ENCODE measurements around the gene RPS6KC1.
"Not testable (repeated sequence)": the region's sequence is repeated elsewhere in the genome, so short reads cannot be mapped to it uniquely, and the experiment has no call there.

RPS6KC1 gene

DNA sequence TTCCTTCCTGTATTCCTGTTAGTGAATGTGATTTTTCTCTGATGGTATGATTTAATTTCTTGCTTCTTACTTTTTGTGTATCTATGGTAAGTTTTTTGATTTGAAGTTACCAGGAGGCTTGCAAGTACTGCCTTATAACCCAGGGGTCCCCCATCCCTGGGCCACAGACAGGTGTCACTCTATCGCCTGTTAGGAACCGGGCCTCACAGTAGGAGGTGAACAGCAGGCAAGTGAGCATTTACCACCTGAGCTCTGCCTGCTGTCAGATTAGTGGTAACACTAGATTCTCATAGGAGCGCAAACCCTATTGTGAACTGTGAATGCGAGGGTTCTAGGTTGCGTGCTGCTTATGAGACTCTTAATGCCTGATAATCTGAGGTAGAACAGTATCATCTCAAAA is 143.3 kb downstream of the RPS6KC1 start:
- no peak overlapping the region for H2AK5ac ChIP-seq (ENCODE audit: low read length)
- peaks cover 0 to 2% of the 10 kb centered on the region in 2 experiments for H3K36me3 ChIP-seq (ENCODE audit: control insufficient read depth in 1 of 2, insufficient read depth in 2 of 2, low read length in 2 of 2)
- H3K4me2 ChIP-seq (ENCODE audit: low read length) = no peak overlapping the region
- no peak overlapping the region for H4K8ac ChIP-seq (ENCODE audit: low read depth, low read length)
- no peak overlapping the region for H3K9ac ChIP-seq (ENCODE audit: low read length)
- no peak overlapping the region for H4K12ac ChIP-seq (ENCODE audit: low read depth, low read length)
- WGBS (ENCODE audit: extremely low coverage, insufficient coverage, insufficient read length) = no CpG with 5 or more reads among the region's 5 CpGs
- no peak overlapping the region for H3K18ac ChIP-seq (ENCODE audit: low read length)
- no peak overlapping the region for H3K4me3 ChIP-seq (ENCODE audit: low read depth, low read length)
- H4K91ac ChIP-seq (ENCODE audit: low read depth, low read length) = no peak overlapping the region
- no peaks in the 10 kb centered on the region for H3K79me2 ChIP-seq (ENCODE audit: control insufficient read depth, insufficient read depth, low read length, poor library complexity)
- H3K27ac ChIP-seq (ENCODE audit: low read depth, low read length) = no peak overlapping the region
- H3K9me3 ChIP-seq (ENCODE audit: insufficient read depth, low read depth, low read length) = no peaks in the 10 kb centered on the region
- no peak for DNase-seq
- H3K14ac ChIP-seq (ENCODE audit: low read length) = no peak overlapping the region
- H2BK120ac ChIP-seq (ENCODE audit: insufficient read depth, low read length, poor library complexity) = no peak overlapping the region
- no peaks in the 10 kb centered on the region for H3K27me3 ChIP-seq (ENCODE audit: insufficient read depth, low read length)
- no peak overlapping the region for H3K23ac ChIP-seq (ENCODE audit: low read length)
- H3K79me1 ChIP-seq (ENCODE audit: low read length) = no peaks in the 10 kb centered on the region
- no peak overlapping the region for H2BK5ac ChIP-seq (ENCODE audit: low read depth, low read length, poor library complexity)
- H2AFZ ChIP-seq (ENCODE audit: insufficient read depth, low read length, poor library complexity) = no peak overlapping the region
- no peak overlapping the region for H3K4ac ChIP-seq (ENCODE audit: low read depth, low read length)
- no peak overlapping the region for H2BK12ac ChIP-seq (ENCODE audit: low read length)
- no peaks in the 10 kb centered on the region for H3K4me1 ChIP-seq (ENCODE audit: control insufficient read depth in 1 of 2, insufficient read depth in 2 of 2, low read length in 2 of 2)

DNA sequence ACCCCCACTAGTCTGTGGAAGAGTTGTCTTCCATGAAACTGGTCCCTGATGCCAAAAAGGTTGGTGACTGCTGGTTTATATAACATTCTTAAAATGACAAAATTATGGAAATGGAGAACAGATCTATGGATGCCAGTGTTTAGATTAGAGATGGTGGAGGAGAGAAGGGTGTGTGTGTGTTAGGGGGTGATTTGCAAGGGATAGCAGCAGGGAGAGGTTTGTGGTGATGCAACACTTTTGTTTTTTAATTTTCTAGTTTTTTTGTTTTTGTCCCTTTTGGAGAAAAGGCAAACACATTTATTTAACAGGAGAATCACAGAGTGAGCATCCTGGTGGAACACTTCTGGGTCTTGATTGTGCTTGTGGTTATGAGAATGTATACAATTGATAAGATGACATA is 143.8 kb downstream of the RPS6KC1 start:
- Histone ChIP-seq H3K23ac (ENCODE audit: low read length) (no peak overlapping the region), H2BK12ac (ENCODE audit: low read length) (no peak overlapping the region), H3K27ac (ENCODE audit: low read depth, low read length) (no peak overlapping the region), H4K12ac (ENCODE audit: low read depth, low read length) (no peak overlapping the region), H4K91ac (ENCODE audit: low read depth, low read length) (no peak overlapping the region), H2BK120ac (ENCODE audit: insufficient read depth, low read length, poor library complexity) (no peak overlapping the region), H3K79me2 (ENCODE audit: control insufficient read depth, insufficient read depth, low read length, poor library complexity) (no peaks in the 10 kb centered on the region), H3K4ac (ENCODE audit: low read depth, low read length) (no peak overlapping the region), H2BK5ac (ENCODE audit: low read depth, low read length, poor library complexity) (no peak overlapping the region), H4K8ac (ENCODE audit: low read depth, low read length) (no peak overlapping the region), H3K27me3 (ENCODE audit: insufficient read depth, low read length) (no peaks in the 10 kb centered on the region), H3K4me2 (ENCODE audit: low read length) (no peak overlapping the region), H3K79me1 (ENCODE audit: low read length) (no peaks in the 10 kb centered on the region), H2AK5ac (ENCODE audit: low read length) (no peak overlapping the region), H3K36me3 (ENCODE audit: control insufficient read depth in 1 of 2, insufficient read depth in 2 of 2, low read length in 2 of 2) (peaks cover 0 to 2% of the 10 kb centered on the region in 2 experiments), H3K9me3 (ENCODE audit: insufficient read depth, low read depth, low read length) (no peaks in the 10 kb centered on the region), H3K4me3 (ENCODE audit: low read depth, low read length) (no peak overlapping the region), H3K14ac (ENCODE audit: low read length) (no peak overlapping the region), H3K18ac (ENCODE audit: low read length) (no peak overlapping the region), H3K9ac (ENCODE audit: low read length) (no peak overlapping the region), H2AFZ (ENCODE audit: insufficient read depth, low read length, poor library complexity) (no peak overlapping the region), H3K4me1 (ENCODE audit: control insufficient read depth in 1 of 2, insufficient read depth in 2 of 2, low read length in 2 of 2) (no peaks in the 10 kb centered on the region)
- DNase-seq = no peak

DNA sequence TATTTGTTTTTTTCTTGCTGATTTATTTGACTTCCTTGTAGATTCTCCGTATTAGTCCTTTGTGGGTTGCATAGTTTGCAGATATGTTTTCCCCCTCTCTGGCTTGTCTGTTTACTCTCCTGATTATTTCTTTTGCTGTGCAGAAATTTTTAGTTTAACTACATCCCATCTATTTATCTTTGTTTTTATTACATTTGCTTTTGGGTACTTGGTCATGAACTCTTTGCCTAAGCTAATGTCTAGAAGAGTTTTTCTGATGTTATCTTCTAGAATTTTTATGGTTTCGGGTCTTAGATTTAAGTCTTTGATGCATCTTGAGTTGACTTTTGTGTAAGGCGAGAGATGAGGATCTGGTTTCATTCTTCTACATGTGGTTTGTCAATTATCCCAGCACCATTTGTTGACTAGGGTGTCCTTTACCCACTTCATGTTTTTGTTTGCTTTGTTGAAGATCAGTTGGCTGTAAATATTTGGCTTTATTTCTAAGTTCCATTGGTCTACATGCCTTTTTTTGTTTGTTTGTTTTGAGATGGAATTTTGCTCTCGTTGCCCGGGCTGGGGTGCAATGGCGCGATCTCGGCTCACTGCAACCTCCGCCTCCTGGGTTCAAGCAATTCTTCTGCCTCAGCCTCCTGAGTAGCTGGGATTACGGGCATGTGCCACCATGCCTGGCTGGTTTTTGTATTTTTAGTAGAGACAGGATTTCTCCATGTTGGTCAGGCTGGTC is 145.4 kb downstream of the RPS6KC1 start:
- not testable (repeated sequence) for H3K4me2 ChIP-seq (ENCODE audit: low read length); H3K27me3 ChIP-seq (ENCODE audit: insufficient read depth, low read length); H4K91ac ChIP-seq (ENCODE audit: low read depth, low read length); H3K4me1 ChIP-seq (ENCODE audit: control insufficient read depth in 1 of 2, insufficient read depth in 2 of 2, low read length in 2 of 2); H3K18ac ChIP-seq (ENCODE audit: low read length); H2AK5ac ChIP-seq (ENCODE audit: low read length); H3K9me3 ChIP-seq (ENCODE audit: insufficient read depth, low read depth, low read length); H3K9ac ChIP-seq (ENCODE audit: low read length); H3K4ac ChIP-seq (ENCODE audit: low read depth, low read length); H4K12ac ChIP-seq (ENCODE audit: low read depth, low read length); DNase-seq; H3K79me2 ChIP-seq (ENCODE audit: control insufficient read depth, insufficient read depth, low read length, poor library complexity); H3K4me3 ChIP-seq (ENCODE audit: low read depth, low read length); H3K36me3 ChIP-seq (ENCODE audit: control insufficient read depth in 1 of 2, insufficient read depth in 2 of 2, low read length in 2 of 2); H4K8ac ChIP-seq (ENCODE audit: low read depth, low read length); H3K79me1 ChIP-seq (ENCODE audit: low read length); H3K27ac ChIP-seq (ENCODE audit: low read depth, low read length); H2BK120ac ChIP-seq (ENCODE audit: insufficient read depth, low read length, poor library complexity); H3K14ac ChIP-seq (ENCODE audit: low read length); H2BK5ac ChIP-seq (ENCODE audit: low read depth, low read length, poor library complexity); H2AFZ ChIP-seq (ENCODE audit: insufficient read depth, low read length, poor library complexity); H2BK12ac ChIP-seq (ENCODE audit: low read length); H3K23ac ChIP-seq (ENCODE audit: low read length)
- WGBS (ENCODE audit: extremely low coverage, insufficient coverage, insufficient read length) = no CpG with 5 or more reads among the region's 10 CpGs

DNA sequence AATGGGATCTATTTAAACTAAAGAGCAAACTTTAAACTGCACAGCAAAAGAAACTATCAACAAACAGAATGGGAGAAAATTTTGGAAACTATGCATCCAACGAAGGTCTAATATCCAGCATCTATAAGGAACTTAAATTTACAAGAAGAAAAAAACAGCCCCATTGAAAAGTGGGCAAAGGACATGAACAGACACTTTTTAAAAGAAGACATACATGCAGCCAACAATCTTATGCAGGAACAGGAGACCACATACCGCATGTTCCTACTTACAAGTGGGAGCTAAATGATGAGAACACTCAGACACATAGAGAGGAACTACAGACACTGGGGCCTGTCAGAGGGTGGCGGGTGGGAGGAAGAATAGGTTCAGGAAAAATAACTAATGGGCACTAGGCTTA is 149.6 kb downstream of the RPS6KC1 start:
- H3K23ac ChIP-seq (ENCODE audit: low read length) = no peak overlapping the region

More for the DNA sequence above, 149.6 kb downstream of the RPS6KC1 start:
- H3K4me1 ChIP-seq (ENCODE audit: control insufficient read depth in 1 of 2, insufficient read depth in 2 of 2, low read length in 2 of 2) = no peaks in the 10 kb centered on the region
- H3K4me3 ChIP-seq (ENCODE audit: low read depth, low read length) = no peak overlapping the region
- H3K4ac ChIP-seq (ENCODE audit: low read depth, low read length) = no peak overlapping the region
- no CpG with 5 or more reads among the region's 3 CpGs for WGBS (ENCODE audit: extremely low coverage, insufficient coverage, insufficient read length)
- H3K27me3 ChIP-seq (ENCODE audit: insufficient read depth, low read length) = no peaks in the 10 kb centered on the region
- no peak overlapping the region for H2BK5ac ChIP-seq (ENCODE audit: low read depth, low read length, poor library complexity)
- H3K27ac ChIP-seq (ENCODE audit: low read depth, low read length) = no peak overlapping the region
- DNase-seq = no peak
- no peak overlapping the region for H3K9ac ChIP-seq (ENCODE audit: low read length)
- H3K79me1 ChIP-seq (ENCODE audit: low read length) = no peaks in the 10 kb centered on the region
- H4K8ac ChIP-seq (ENCODE audit: low read depth, low read length) = no peak overlapping the region
- no peak overlapping the region for H2BK12ac ChIP-seq (ENCODE audit: low read length)
- H2BK120ac ChIP-seq (ENCODE audit: insufficient read depth, low read length, poor library complexity) = no peak overlapping the region
- no peak overlapping the region for H2AFZ ChIP-seq (ENCODE audit: insufficient read depth, low read length, poor library complexity)
- H3K36me3 ChIP-seq (ENCODE audit: control insufficient read depth in 1 of 2, insufficient read depth in 2 of 2, low read length in 2 of 2) = no peaks in the 10 kb centered on the region
- no peak overlapping the region for H4K12ac ChIP-seq (ENCODE audit: low read depth, low read length)
- H3K14ac ChIP-seq (ENCODE audit: low read length) = no peak overlapping the region
- no peak overlapping the region for H3K4me2 ChIP-seq (ENCODE audit: low read length)
- H3K79me2 ChIP-seq (ENCODE audit: control insufficient read depth, insufficient read depth, low read length, poor library complexity) = no peaks in the 10 kb centered on the region
- H3K9me3 ChIP-seq (ENCODE audit: insufficient read depth, low read depth, low read length) = no peaks in the 10 kb centered on the region
- no peak overlapping the region for H3K18ac ChIP-seq (ENCODE audit: low read length)
- H2AK5ac ChIP-seq (ENCODE audit: low read length) = no peak overlapping the region
- H4K91ac ChIP-seq (ENCODE audit: low read depth, low read length) = no peak overlapping the region

Data from trophoblast cell (in vitro differentiated cells and primary cell).